ENCODE data around the gene HMGA1. TPM values are rescaled to one million over a fixed set of nuclear protein-coding genes. Genes with fewer than 3 reads are reported as not detected.

HMGA1 gene
- total and polyA plus RNA-seq, 2 of the 13 experiments (the other 11 are each of a cell fraction or from before 2014, with no cell fraction given) = 117 to 145 TPM

GRCh38 chr6:34248727-34249468 is 12.2 kb downstream of the HMGA1 start, which contains the start of gene SMIM29 (continued):
- TF ChIP-seq ZNF280B (CRISPR knock-in tag; IDR thresholded peaks at IDR 0.05; ENCODE audit: borderline replicate concordance) (no peak), ZBED4 (CRISPR knock-in tag; IDR thresholded peaks at IDR 0.05; ENCODE audit: borderline replicate concordance) (peak; percentile 97), POGK (CRISPR knock-in tag; conservative IDR thresholded peaks at IDR 0.05) (peak; percentile 87), ZNF800 (CRISPR knock-in tag; IDR thresholded peaks at IDR 0.05) (no peak; the same call in none of the 2 replicates), ZBTB10 (CRISPR knock-in tag; IDR thresholded peaks at IDR 0.05; ENCODE audit: borderline replicate concordance) (no peak), MAFK (conservative IDR thresholded peaks at IDR 0.05 in 1 of 2, IDR thresholded peaks at IDR 0.05 in 1 of 2; ENCODE audit: low read length in 2 of 2) (no peak), SPEN (CRISPR knock-in tag; IDR thresholded peaks at IDR 0.05; ENCODE audit: low read depth) (peak; percentile 71; the same call in 1 of the 2 replicates), ZBTB4 (CRISPR knock-in tag; IDR thresholded peaks at IDR 0.05; ENCODE audit: borderline replicate concordance) (peak; percentile 19; the same call in 1 of the 2 replicates), PITX1 (CRISPR knock-in tag; IDR thresholded peaks at IDR 0.05) (peak; percentile 19; the same call in 1 of the 2 replicates), YY1 (IDR thresholded peaks at IDR 0.05; ENCODE audit: insufficient read depth, insufficient replicate concordance, low read depth, low read length) (peak; percentile 83)

All from HepG2 (cell line).